ENCODE data around the gene LEMD1.

LEMD1 gene

DNA sequence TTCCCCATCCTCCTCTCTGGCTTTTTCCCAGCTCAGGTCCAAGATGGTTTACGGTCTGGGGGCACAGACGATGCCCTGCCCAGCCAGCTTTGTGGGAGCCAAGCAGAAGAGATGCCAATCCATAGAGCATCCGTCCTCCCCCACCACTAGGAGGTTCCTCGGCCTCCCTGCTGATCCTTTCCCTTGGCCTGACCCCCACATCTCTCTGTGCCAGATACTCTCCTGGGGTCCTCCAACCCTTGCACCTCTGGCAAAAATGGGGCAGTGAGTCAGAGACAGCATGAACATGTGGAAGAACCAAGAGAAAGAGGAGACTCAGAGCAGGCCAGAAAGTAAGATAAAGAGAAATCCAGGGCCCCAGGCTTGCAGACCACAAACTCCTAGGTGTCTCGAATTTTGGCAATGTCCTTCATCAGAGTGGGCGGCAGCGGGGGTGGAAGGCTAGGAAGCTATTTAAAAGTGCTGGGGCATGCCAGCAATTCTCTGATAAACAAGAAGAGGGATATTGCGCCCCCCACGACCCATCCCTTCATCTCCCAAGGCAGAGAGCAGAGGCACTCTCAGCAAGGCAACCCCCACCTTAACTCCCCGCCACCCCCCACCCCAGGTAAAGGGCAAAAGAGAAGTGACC is 22.6 kb upstream of the LEMD1 start:
- Histone ChIP-seq H3K27ac (ENCODE audit: low read depth, low read length) (peak overlapping the region; percentile 49), H3K9ac (ENCODE audit: low read length) (no peak overlapping the region), H3K27me3 (ENCODE audit: control insufficient read depth, insufficient read depth, low read length) (no peaks in the 10 kb centered on the region), H3K4me1 (ENCODE audit: control insufficient read depth, insufficient read depth, low read length) (peaks cover 7% of the 10 kb centered on the region), H3K4me3 (ENCODE audit: low read length) (peak overlapping the region; percentile 50), H3K36me3 (ENCODE audit: control insufficient read depth, insufficient read depth, low read length) (no peaks in the 10 kb centered on the region)

DNA sequence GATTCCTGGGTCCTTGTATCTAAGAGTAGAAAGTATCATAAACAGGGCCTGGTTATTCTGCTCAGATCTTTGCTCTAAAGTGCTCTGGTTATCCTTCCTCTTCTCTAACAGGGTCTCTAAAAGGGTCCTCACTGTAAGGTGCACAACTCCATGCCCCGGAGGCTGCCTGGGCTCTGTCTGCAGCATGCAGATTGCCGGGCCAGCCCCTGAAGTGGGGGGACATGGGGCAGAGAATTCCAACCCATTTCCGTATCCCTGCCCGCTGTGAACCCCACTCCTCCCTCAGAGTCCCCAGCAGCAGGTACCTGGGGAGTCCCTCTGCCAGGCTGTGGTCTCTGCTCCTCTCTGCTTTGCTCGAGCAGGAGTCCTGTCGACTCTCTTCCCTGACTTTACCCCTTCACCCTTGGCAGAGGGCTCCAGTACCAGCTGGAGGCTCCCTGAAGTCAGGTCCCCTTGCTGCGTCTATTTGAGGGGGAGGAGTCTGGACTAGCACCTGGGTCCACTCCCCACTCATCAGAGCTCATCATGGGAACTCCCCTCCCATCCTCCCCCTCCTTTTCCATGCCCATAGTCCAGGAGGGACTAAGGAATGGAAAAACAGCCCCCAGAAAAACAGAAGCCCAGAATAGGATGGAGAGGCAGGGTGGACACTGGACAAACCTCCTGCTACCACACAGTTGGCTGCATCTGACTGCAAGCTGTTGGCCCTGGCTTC is 21.9 kb upstream of the LEMD1 start:
- H3K27me3 ChIP-seq (ENCODE audit: control insufficient read depth, insufficient read depth, low read length) = no peaks in the 10 kb centered on the region
- no peaks in the 10 kb centered on the region for H3K36me3 ChIP-seq (ENCODE audit: control insufficient read depth, insufficient read depth, low read length)
- H3K27ac ChIP-seq (ENCODE audit: low read depth, low read length) = no peak overlapping the region
- H3K9ac ChIP-seq (ENCODE audit: low read length) = no peak overlapping the region
- no peak overlapping the region for H3K4me3 ChIP-seq (ENCODE audit: low read length)
- peaks cover 9% of the 10 kb centered on the region for H3K4me1 ChIP-seq (ENCODE audit: control insufficient read depth, insufficient read depth, low read length)

DNA sequence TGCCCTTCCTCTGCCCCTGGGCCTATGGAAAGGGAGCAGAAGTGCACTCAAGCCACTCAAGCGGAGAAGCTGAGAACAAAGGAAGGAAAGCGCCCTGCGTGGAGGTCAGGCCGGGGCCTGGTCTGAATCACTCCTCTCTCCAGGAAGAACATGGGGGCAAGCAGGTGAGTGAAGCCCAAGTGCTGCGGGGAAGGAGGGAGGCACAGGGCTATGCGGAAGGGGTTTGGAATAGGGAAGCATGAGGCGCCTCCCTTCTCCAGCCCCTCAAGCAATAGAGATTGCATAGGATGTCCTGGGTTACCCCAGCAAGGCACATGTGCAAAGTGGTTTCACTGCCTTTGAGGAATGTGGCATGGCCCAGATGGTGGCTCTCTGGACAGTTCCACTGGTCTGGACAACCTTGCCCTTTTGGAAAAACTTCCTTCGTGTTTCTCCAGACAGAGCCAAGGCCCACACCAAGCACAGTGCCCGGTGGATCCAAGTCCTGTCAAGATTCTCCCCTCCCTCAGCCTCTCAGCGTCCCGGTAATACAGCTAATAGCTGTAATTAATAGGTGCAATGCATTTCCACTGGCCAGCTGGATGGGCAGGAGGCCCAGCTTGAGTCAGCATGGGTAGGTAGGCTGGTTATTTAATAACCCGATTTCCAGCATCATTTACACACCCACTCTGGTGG is 20.3 kb upstream of the LEMD1 start:
- Histone ChIP-seq H3K36me3 (ENCODE audit: control insufficient read depth, insufficient read depth, low read length) (no peaks in the 10 kb centered on the region), H3K4me1 (ENCODE audit: control insufficient read depth, insufficient read depth, low read length) (peaks cover 9% of the 10 kb centered on the region), H3K27me3 (ENCODE audit: control insufficient read depth, insufficient read depth, low read length) (no peaks in the 10 kb centered on the region), H3K27ac (ENCODE audit: low read depth, low read length) (no peak overlapping the region), H3K4me3 (ENCODE audit: low read length) (no peak overlapping the region), H3K9ac (ENCODE audit: low read length) (no peak overlapping the region)

DNA sequence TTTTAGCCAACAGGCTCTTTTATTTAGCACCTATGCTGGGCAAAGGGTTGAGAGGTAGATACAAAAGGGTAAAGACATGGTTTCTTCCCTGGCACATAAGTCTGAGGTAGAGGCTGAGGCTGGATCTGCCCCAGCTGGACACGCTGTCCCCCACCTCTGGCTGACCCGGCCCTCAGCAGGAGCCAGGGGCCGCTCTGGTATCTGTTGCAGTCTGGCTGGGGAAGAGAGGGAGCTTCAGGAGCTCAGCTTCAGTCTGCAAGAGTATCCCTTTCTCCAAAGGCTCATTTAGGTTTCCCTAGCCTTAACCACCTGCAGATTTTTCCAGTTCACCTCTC is 19.8 kb upstream of the LEMD1 start:
- no peaks in the 10 kb centered on the region for H3K27me3 ChIP-seq (ENCODE audit: control insufficient read depth, insufficient read depth, low read length)
- H3K4me3 ChIP-seq (ENCODE audit: low read length) = no peak overlapping the region
- H3K27ac ChIP-seq (ENCODE audit: low read depth, low read length) = no peak overlapping the region
- peaks cover 9% of the 10 kb centered on the region for H3K4me1 ChIP-seq (ENCODE audit: control insufficient read depth, insufficient read depth, low read length)
- H3K9ac ChIP-seq (ENCODE audit: low read length) = no peak overlapping the region
- H3K36me3 ChIP-seq (ENCODE audit: control insufficient read depth, insufficient read depth, low read length) = no peaks in the 10 kb centered on the region

DNA sequence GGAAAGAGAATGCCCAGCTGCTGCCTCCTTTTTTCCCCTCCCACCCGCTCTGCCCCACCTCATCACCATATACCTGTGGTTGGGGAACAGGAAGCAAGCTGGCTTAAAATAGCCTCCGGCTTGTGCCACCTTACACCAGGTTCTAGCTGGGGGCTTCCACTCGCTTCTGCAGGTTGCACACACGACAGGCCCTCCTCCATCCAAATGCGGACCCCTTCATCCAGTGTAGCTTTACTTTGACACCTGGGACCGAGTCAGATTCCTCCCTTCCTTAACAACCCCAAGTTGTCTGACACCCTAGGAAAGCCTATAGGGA is 19.4 kb upstream of the LEMD1 start:
- H3K27me3 ChIP-seq (ENCODE audit: control insufficient read depth, insufficient read depth, low read length) = no peaks in the 10 kb centered on the region
- H3K27ac ChIP-seq (ENCODE audit: low read depth, low read length) = no peak overlapping the region
- H3K36me3 ChIP-seq (ENCODE audit: control insufficient read depth, insufficient read depth, low read length) = no peaks in the 10 kb centered on the region
- peaks cover 9% of the 10 kb centered on the region for H3K4me1 ChIP-seq (ENCODE audit: control insufficient read depth, insufficient read depth, low read length)
- no peak overlapping the region for H3K4me3 ChIP-seq (ENCODE audit: low read length)
- H3K9ac ChIP-seq (ENCODE audit: low read length) = no peak overlapping the region

DNA sequence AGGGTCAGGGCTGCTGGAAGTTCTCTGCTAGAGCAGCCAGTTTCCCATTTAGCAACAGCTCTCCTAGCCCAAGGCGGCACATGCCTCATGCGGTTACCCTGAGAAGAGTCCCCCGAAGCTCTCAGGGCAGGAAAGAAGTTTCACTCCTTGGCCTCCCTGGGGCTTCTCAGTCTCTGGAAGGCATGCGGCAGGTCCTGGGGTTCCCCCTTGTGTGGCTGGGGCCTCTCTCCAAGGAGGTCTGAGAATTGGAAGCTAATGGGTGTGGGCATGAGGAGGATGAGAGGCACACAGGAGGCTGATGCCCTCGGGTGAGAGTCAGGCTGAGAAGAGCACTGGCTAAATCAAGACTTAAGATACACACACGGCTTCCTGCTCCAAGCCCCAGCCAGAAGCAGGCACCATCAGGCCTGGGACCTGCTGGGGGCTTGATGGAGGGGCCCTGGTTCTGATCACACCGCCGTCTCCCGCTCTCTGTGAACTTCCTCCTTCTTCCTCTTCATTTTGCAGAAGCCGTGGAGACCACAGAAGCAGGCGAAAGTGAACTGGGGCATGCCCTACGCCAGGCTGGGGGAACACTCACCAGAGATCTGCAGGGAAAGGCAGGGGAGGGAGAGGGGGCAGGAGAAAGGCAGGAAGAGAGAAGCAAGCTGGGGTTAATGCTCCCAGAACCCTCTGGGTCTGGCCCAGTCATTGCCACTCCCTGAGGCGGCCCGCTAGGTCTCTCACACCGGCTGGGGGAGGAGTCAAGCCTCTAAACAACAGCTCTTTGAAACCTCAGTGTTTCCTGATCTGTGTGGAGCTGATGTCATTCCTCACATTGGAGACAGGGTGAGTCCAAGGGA is 18.8 kb upstream of the LEMD1 start:
- Histone ChIP-seq H3K27ac (ENCODE audit: low read depth, low read length) (no peak overlapping the region), H3K36me3 (ENCODE audit: control insufficient read depth, insufficient read depth, low read length) (no peaks in the 10 kb centered on the region), H3K4me1 (ENCODE audit: control insufficient read depth, insufficient read depth, low read length) (peaks cover 9% of the 10 kb centered on the region), H3K4me3 (ENCODE audit: low read length) (peak overlapping the region; percentile 44), H3K9ac (ENCODE audit: low read length) (no peak overlapping the region), H3K27me3 (ENCODE audit: control insufficient read depth, insufficient read depth, low read length) (no peaks in the 10 kb centered on the region)

DNA sequence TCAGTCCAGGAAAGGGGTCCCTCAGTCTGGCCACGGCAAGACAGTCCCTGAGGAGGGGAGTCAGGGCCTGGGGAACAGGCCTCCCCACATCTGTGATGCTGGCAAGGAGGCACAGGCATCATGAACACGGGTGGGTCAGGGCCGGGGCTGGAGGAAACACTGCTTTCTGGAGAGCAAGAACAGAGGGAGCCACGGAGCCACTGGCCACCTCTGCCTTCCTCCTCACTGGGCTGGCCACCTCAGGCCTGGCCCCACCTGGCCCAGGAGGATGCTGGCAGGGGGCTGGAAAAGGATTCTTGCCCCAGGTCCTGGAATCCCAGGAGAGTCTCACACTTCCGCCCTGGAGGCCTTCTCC is 18.2 kb upstream of the LEMD1 start:
- Histone ChIP-seq H3K4me1 (ENCODE audit: control insufficient read depth, insufficient read depth, low read length) (peaks cover 6% of the 10 kb centered on the region), H3K27me3 (ENCODE audit: control insufficient read depth, insufficient read depth, low read length) (peaks cover 1% of the 10 kb centered on the region), H3K27ac (ENCODE audit: low read depth, low read length) (no peak overlapping the region), H3K36me3 (ENCODE audit: control insufficient read depth, insufficient read depth, low read length) (no peaks in the 10 kb centered on the region), H3K4me3 (ENCODE audit: low read length) (no peak overlapping the region), H3K9ac (ENCODE audit: low read length) (no peak overlapping the region)

DNA sequence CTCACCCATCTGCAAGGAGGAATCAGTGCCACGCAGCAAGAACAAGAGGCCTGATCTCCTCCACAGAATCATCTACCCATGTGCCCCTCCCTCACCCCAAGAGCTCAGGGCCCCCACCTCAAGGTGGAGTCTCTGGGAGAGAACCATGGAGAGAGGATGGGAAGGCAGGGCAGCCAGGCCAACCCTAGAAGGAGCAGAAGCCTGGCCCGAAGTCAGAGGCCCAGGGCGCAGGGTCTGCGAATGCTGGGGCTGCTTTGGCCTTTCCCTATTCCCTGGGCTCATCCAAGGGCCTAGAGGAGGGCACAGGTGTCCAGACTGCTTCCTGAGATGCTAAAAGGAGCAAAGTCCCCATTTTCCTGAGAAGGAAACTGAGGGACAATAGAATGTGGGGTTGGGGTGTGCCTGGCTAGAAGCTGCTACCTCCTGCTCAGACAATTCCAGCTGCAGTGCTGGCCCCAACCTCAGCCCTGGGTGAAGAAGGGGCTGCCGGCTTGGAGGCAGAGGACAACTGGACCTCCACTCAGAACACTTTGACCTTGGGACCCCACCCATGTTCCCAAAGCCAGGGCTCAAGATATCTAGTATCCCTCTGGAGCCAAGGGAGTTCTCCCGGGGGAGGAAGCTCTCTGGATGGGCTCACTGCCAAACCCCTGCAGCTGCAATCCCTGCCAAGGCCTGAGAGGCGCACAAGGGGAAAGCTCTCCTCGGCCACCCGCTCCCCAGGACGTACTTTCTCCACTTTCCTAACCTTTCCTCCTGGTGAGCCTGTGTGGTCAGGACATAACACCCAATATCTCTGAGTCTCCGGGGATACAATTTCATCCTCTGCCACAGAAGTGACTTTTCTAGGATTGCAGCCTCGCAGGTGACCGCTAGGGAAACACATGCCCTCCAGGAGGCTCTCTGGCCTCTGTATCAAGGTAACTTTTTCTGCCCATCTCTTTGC is 16.6 kb upstream of the LEMD1 start:
- Histone ChIP-seq H3K27me3 (ENCODE audit: control insufficient read depth, insufficient read depth, low read length) (peaks cover 2% of the 10 kb centered on the region), H3K4me3 (ENCODE audit: low read length) (no peak overlapping the region), H3K27ac (ENCODE audit: low read depth, low read length) (no peak overlapping the region), H3K36me3 (ENCODE audit: control insufficient read depth, insufficient read depth, low read length) (no peaks in the 10 kb centered on the region), H3K4me1 (ENCODE audit: control insufficient read depth, insufficient read depth, low read length) (peaks cover 2% of the 10 kb centered on the region), H3K9ac (ENCODE audit: low read length) (no peak overlapping the region)

DNA sequence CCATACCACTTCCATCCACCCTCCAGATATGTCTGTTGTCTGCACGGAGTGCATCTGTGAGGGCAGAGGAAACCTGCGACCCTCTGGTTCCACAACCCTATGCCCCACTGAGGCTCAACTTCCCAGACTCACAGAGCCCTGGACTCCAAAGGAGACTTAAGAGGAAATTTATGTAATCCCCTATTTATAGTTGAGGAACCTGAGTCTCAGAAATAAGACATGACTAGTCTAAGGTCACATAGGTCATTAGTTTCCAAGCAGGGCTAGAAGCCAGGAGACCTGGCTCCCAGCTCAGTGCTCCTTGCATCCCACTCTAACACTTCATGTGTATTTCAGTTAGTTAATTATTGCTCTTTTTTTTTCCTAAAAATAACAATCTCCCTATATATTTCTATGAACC is 15.7 kb upstream of the LEMD1 start:
- Histone ChIP-seq H3K4me3 (ENCODE audit: low read length) (no peak overlapping the region), H3K36me3 (ENCODE audit: control insufficient read depth, insufficient read depth, low read length) (no peaks in the 10 kb centered on the region), H3K4me1 (ENCODE audit: control insufficient read depth, insufficient read depth, low read length) (peaks cover 2% of the 10 kb centered on the region), H3K27me3 (ENCODE audit: control insufficient read depth, insufficient read depth, low read length) (peaks cover 2% of the 10 kb centered on the region), H3K27ac (ENCODE audit: low read depth, low read length) (no peak overlapping the region), H3K9ac (ENCODE audit: low read length) (no peak overlapping the region)

DNA sequence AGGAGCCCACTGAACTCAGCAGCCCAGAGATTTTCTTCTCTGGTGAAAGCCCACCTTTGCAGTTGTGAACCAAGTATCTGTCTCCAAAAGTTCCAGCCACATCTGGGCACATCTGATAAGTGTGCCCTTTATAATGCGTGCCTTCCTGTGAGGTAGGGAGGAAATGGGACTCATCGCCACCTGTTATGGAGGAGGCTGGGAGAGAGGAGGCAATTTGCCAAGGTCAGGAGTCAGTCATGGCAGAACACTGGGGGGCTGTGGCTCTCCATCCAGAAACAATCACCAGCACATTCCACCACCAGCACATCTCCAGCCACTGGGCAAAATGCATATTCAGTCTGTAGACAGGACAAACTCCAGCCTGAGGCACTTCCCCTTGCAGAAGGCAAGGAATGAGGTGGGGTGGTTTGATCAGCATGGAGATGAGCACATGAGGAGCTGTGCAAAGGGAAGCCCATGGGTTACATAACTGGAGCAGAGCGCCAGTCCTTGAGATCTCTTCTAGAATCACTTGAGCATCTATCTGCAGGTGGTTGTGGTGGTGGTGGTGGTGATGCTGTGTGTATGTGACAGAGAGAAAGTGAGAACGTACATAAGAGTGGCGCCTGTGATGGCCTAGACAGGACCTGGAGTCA is 15.0 kb upstream of the LEMD1 start:
- Histone ChIP-seq H3K9ac (ENCODE audit: low read length) (no peak overlapping the region), H3K4me1 (ENCODE audit: control insufficient read depth, insufficient read depth, low read length) (peaks cover 2% of the 10 kb centered on the region), H3K36me3 (ENCODE audit: control insufficient read depth, insufficient read depth, low read length) (no peaks in the 10 kb centered on the region), H3K27me3 (ENCODE audit: control insufficient read depth, insufficient read depth, low read length) (peaks cover 2% of the 10 kb centered on the region), H3K27ac (ENCODE audit: low read depth, low read length) (no peak overlapping the region), H3K4me3 (ENCODE audit: low read length) (no peak overlapping the region)

All from rectal smooth muscle tissue (tissue), 1 donor.